ENCODE data around the gene DCDC1.

DNA sequence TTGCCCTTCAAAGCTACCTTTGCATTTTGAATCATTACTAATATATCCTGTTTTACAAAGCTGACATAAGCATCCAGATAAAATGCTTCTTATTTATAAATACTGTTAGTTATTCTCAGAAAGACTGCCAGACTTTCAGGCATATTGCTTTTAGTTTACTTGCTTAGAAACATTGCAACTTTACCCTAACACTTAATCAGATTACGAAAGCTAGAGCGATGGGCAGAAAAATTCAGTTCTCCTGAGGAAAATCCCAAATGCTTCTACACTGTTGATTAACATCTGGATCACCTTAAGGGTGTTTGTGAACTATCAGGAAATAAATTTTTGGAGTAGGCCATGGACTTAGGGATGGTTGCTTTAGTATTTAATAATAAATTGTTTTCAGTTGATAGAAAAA lies 493.7 kb downstream of the DCDC1 start:
- TF ChIP-seq, protein P1, sequence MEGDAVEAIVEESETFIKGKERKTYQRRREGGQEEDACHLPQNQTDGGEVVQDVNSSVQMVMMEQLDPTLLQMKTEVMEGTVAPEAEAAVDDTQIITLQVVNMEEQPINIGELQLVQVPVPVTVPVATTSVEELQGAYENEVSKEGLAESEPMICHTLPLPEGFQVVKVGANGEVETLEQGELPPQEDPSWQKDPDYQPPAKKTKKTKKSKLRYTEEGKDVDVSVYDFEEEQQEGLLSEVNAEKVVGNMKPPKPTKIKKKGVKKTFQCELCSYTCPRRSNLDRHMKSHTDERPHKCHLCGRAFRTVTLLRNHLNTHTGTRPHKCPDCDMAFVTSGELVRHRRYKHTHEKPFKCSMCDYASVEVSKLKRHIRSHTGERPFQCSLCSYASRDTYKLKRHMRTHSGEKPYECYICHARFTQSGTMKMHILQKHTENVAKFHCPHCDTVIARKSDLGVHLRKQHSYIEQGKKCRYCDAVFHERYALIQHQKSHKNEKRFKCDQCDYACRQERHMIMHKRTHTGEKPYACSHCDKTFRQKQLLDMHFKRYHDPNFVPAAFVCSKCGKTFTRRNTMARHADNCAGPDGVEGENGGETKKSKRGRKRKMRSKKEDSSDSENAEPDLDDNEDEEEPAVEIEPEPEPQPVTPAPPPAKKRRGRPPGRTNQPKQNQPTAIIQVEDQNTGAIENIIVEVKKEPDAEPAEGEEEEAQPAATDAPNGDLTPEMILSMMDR (IDR thresholded peaks at IDR 0.05) = no peak
- TF ChIP-seq POLR2A (IDR thresholded peaks at IDR 0.05) = no peak
